H9 (cell line): ENCODE results near the gene PARP9. TPM values are rescaled to one million over a fixed set of nuclear protein-coding genes. Genes with fewer than 3 reads are reported as not detected.

Experiments used
- DNase-seq: peaks from one replicate; pipeline ENCODE4 v3.0.0-alpha.2; 2017
- H2AFZ ChIP-seq: one replicate; pipeline ENCODE4 v1.6.1; 2013; ENCODE audit warnings: mild to moderate bottlenecking, low read length, control low read depth, moderate library complexity
- H2AK5ac ChIP-seq: 2 replicates; pipeline ENCODE4 v1.6.1; 2013; ENCODE audit warnings: low read length, control low read depth, mixed read lengths; ENCODE audit not compliant: insufficient read length
- H2BK120ac ChIP-seq: one replicate; pipeline ENCODE4 v1.6.1; 2013; ENCODE audit warnings: low read depth, mild to moderate bottlenecking, low read length, control low read depth, inconsistent platforms; ENCODE audit not compliant: poor library complexity, severe bottlenecking
- H2BK12ac ChIP-seq: 2 replicates; pipeline ENCODE4 v1.6.1; 2013; ENCODE audit warnings: low read length, control low read depth, mixed read lengths, low read depth; ENCODE audit not compliant: insufficient read length
- H2BK15ac ChIP-seq: 2 replicates; pipeline ENCODE4 v1.6.1; 2013; ENCODE audit warnings: low read depth, low read length, control low read depth
- H2BK20ac ChIP-seq: one replicate; pipeline ENCODE4 v1.6.1; 2013; ENCODE audit warnings: low read depth, mild to moderate bottlenecking, low read length, control low read depth, inconsistent platforms; ENCODE audit not compliant: poor library complexity, severe bottlenecking
- H2BK5ac ChIP-seq: 2 replicates; pipeline ENCODE4 v1.6.1; 2013; ENCODE audit warnings: low read length, control low read depth, mixed read lengths; ENCODE audit not compliant: insufficient read length
- H3K14ac ChIP-seq: 2 replicates; pipeline ENCODE4 v1.6.1; 2013; ENCODE audit warnings: low read length, control low read depth; ENCODE audit not compliant: insufficient read depth
- H3K18ac ChIP-seq: 2 replicates; pipeline ENCODE4 v1.6.1; 2013; ENCODE audit warnings: low read depth, mild to moderate bottlenecking, mixed read lengths, low read length, control low read depth; ENCODE audit not compliant: insufficient read length
- H3K23ac ChIP-seq: 2 replicates; pipeline ENCODE4 v1.6.1; 2013; ENCODE audit warnings: low read length, control low read depth, mixed read lengths, low read depth; ENCODE audit not compliant: insufficient read length
- H3K23me2 ChIP-seq: 2 replicates; pipeline ENCODE4 v1.6.1; 2013; ENCODE audit warnings: low read depth, mild to moderate bottlenecking, mixed read lengths, low read length, control low read depth; ENCODE audit not compliant: insufficient read length, poor library complexity, severe bottlenecking
- H3K27ac ChIP-seq: 2 replicates; pipeline ENCODE4 v1.5.1; 2013; ENCODE audit warnings: low read length, control low read depth, mixed read lengths, low read depth; ENCODE audit not compliant: insufficient read length
- H3K27me3 ChIP-seq: 2 replicates; pipeline ENCODE4 v1.6.1; 2013; ENCODE audit warnings: low read length, control low read depth, inconsistent platforms; ENCODE audit not compliant: insufficient read depth
- H3K4ac ChIP-seq: 2 replicates; pipeline ENCODE4 v1.6.1; 2013; ENCODE audit warnings: low read depth, mild to moderate bottlenecking, control low read depth, inconsistent platforms, low read length, moderate library complexity
- H3K4me1 ChIP-seq: 2 replicates; pipeline ENCODE4 v1.6.1; 2013; ENCODE audit warnings: low read length, control low read depth, inconsistent platforms; ENCODE audit not compliant: insufficient read depth
- H3K4me2 ChIP-seq: 2 replicates; pipeline ENCODE4 v1.6.1; 2013; ENCODE audit warnings: low read length, control low read depth, mixed read lengths; ENCODE audit not compliant: insufficient read length, insufficient read depth
- H3K56ac ChIP-seq: 2 replicates; pipeline ENCODE4 v1.6.1; 2013; ENCODE audit warnings: low read depth, mild to moderate bottlenecking, mixed read lengths, low read length, control low read depth; ENCODE audit not compliant: insufficient read length
- H3K79me1 ChIP-seq: 2 replicates; pipeline ENCODE4 v1.6.1; 2013; ENCODE audit warnings: low read depth, mild to moderate bottlenecking, moderate library complexity, low read length, control low read depth, inconsistent platforms; ENCODE audit not compliant: insufficient read depth, poor library complexity, severe bottlenecking
- H3K79me2 ChIP-seq: 2 replicates; pipeline ENCODE4 v1.6.1; 2013; ENCODE audit warnings: low read length, control low read depth, inconsistent platforms; ENCODE audit not compliant: insufficient read depth
- H3K9ac ChIP-seq: 2 replicates; pipeline ENCODE4 v1.6.1; 2013; ENCODE audit warnings: low read length, control low read depth, mixed read lengths; ENCODE audit not compliant: insufficient read length; ENCODE audit errors: extremely low read depth
- H3K9me3 ChIP-seq: one replicate; pipeline ENCODE4 v1.6.1; 2013; ENCODE audit warnings: low read depth, low read length, inconsistent platforms; ENCODE audit not compliant: control insufficient read depth
- H3T11ph ChIP-seq: one replicate; pipeline ENCODE4 v1.6.1; 2013; ENCODE audit warnings: mild to moderate bottlenecking, low read length, control low read depth, inconsistent platforms
- H4K20me1 ChIP-seq: one replicate; pipeline ENCODE4 v1.6.1; 2013; ENCODE audit not compliant: control insufficient read depth, insufficient read length, insufficient read depth
- H4K5ac ChIP-seq: 2 replicates; pipeline ENCODE4 v1.6.1; 2013; ENCODE audit warnings: low read depth, mild to moderate bottlenecking, mixed read lengths, low read length, control low read depth; ENCODE audit not compliant: insufficient read length
- H4K8ac ChIP-seq: replicated peaks from 2 replicates; pipeline ENCODE4 v1.6.1; 2013; ENCODE audit warnings: low read length, control low read depth, mixed read lengths, low read depth; ENCODE audit not compliant: insufficient read length
- H4K91ac ChIP-seq: 2 replicates; pipeline ENCODE4 v1.6.1; 2013; ENCODE audit warnings: low read depth, mild to moderate bottlenecking, moderate library complexity, mixed read lengths, low read length, control low read depth; ENCODE audit not compliant: insufficient read length
- H3K27ac Mint-ChIP-seq, 3 experiments: 2 replicates in 2 of 3; 3 replicates in 1 of 3; pipeline ENCODE4 v1.8.0; 2020 to 2021; ENCODE audit warnings: mixed read lengths in 3 of 3, mild to moderate bottlenecking in 1 of 3, moderate library complexity in 1 of 3
- H3K27me3 Mint-ChIP-seq: 2 replicates; pipeline ENCODE4 v1.8.0; 2021; ENCODE audit warnings: low read depth, mild to moderate bottlenecking, moderate library complexity, mixed read lengths
- H3K36me3 Mint-ChIP-seq, 3 experiments: 2 replicates in 2 of 3; 3 replicates in 1 of 3; pipeline ENCODE4 v1.8.0; 2020 to 2021; ENCODE audit warnings: low read depth in 3 of 3, mixed read lengths in 3 of 3; ENCODE audit not compliant: insufficient read depth in 1 of 3
- H3K4me1 Mint-ChIP-seq, 2 experiments: 2 replicates each; pipeline ENCODE4 v1.8.0; 2020; ENCODE audit warnings: mixed read lengths in 2 of 2
- H3K4me3 Mint-ChIP-seq, 2 experiments: 2 replicates in 1 of 2; 3 replicates in 1 of 2; pipeline ENCODE4 v1.8.0; 2020 to 2021; ENCODE audit warnings: mild to moderate bottlenecking in 2 of 2, mixed read lengths in 2 of 2, moderate library complexity in 1 of 2
- H3K9me3 Mint-ChIP-seq, 2 experiments: 2 replicates in 1 of 2; 3 replicates in 1 of 2; pipeline ENCODE4 v1.8.0; 2020; ENCODE audit warnings: mild to moderate bottlenecking in 2 of 2, mixed read lengths in 2 of 2, moderate library complexity in 1 of 2
- CTCF ChIP-seq: fragments of 200-600 bp; sonication (generic); conservative IDR thresholded peaks from 3 replicates; pipeline ENCODE4 v1.8.0; 2021; ENCODE audit warnings: antibody characterized with exemption, mild to moderate bottlenecking
- WGBS: extraction: QIAGEN DNeasy Blood & Tissue Kit; methylation state at CpG from one replicate; pipeline ENCODE4 v1.1.7; 2013; ENCODE audit warnings: missing lambda C conversion rate, low lambda C conversion rate, mixed read lengths; ENCODE audit not compliant: insufficient read length; ENCODE audit errors: extremely low coverage; 5-methylcytosine and 5-hydroxymethylcytosine counted together
- total RNA-seq: library from RNA; stranded (reverse); gene quantifications from 2 replicates; pipeline ENCODE4 v1.2.1, GENCODE V29; 2021

PARP9 gene
- total RNA-seq, 1 experiment from 2014 or later: 3.4 TPM

- Mint-ChIP-seq H3K27ac (no peak overlapping the region), H3K27me3 (no peaks in the 10 kb centered on the region), H3K9me3 (no peaks in the 10 kb centered on the region), H3K4me3 (no peak overlapping the region), H3K4me1 (no peaks in the 10 kb centered on the region; a peak in 2 of 4 replicates), H3K36me3 (peaks cover 0 to 3% (median 0%) of the 10 kb centered on the region in 3 experiments; a peak in 1 of 7 replicates)
- no CpG with 5 or more reads among the region's 5 CpGs for WGBS
- DNase-seq: no peak
- H2BK15ac ChIP-seq: no peak overlapping the region
- no peak overlapping the region for H3K14ac ChIP-seq
- no peaks in the 10 kb centered on the region for H3K23me2 ChIP-seq
- H3K18ac ChIP-seq: no peak overlapping the region
- H3T11ph ChIP-seq: no peak overlapping the region
- no peak overlapping the region for H3K4ac ChIP-seq
- H3K9me3 ChIP-seq: no peaks in the 10 kb centered on the region
- H2BK5ac ChIP-seq: no peak overlapping the region
- no peak overlapping the region for H2BK120ac ChIP-seq
- no peaks in the 10 kb centered on the region for H3K79me1 ChIP-seq
- no peak for TF ChIP-seq CTCF
- no peaks in the 10 kb centered on the region for H4K20me1 ChIP-seq
- no peak overlapping the region for H2AK5ac ChIP-seq
- no peak overlapping the region for H3K23ac ChIP-seq
- no peak overlapping the region for H2AFZ ChIP-seq
- no peak overlapping the region for H2BK20ac ChIP-seq
- no peak overlapping the region for H2BK12ac ChIP-seq
- H3K56ac ChIP-seq: no peak overlapping the region
- H4K8ac ChIP-seq: no peak overlapping the region
- no peaks in the 10 kb centered on the region for H3K27me3 ChIP-seq
- no peak overlapping the region for H3K4me2 ChIP-seq
- H3K9ac ChIP-seq: no peak overlapping the region
- H4K91ac ChIP-seq: no peak overlapping the region
- H3K27ac ChIP-seq: no peak overlapping the region
- H3K4me1 ChIP-seq: no peaks in the 10 kb centered on the region; the same call in 1 of the 2 replicates
- no peaks in the 10 kb centered on the region for H3K79me2 ChIP-seq
- no peak overlapping the region for H4K5ac ChIP-seq
Measured at GRCh38 chr3:122546151-122546550, 17.9 kb downstream of the PARP9 start.
